ENCODE measurements around the gene CHSY1.

DNA sequence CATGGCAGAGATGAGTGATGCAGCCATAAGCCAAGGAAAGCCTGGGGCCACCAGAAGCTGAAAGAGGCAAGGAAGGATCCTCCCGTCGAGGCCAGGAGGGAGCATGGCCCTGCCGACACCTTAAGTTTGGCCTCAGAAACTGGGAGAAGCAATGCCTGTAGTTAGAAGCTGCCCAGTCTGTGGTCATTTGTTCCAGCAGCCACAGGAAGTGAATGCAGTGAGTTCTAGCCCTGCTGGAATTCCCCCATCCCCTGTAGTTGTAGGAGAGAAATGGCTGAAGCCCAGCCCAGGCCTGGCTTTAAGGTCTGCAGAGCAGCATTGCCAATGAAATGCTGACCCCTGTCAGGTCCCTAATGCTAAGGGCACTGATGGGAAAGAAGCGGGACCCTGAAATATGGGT lies 12.2 kb upstream of the CHSY1 start:
- TF ChIP-seq, protein P1, sequence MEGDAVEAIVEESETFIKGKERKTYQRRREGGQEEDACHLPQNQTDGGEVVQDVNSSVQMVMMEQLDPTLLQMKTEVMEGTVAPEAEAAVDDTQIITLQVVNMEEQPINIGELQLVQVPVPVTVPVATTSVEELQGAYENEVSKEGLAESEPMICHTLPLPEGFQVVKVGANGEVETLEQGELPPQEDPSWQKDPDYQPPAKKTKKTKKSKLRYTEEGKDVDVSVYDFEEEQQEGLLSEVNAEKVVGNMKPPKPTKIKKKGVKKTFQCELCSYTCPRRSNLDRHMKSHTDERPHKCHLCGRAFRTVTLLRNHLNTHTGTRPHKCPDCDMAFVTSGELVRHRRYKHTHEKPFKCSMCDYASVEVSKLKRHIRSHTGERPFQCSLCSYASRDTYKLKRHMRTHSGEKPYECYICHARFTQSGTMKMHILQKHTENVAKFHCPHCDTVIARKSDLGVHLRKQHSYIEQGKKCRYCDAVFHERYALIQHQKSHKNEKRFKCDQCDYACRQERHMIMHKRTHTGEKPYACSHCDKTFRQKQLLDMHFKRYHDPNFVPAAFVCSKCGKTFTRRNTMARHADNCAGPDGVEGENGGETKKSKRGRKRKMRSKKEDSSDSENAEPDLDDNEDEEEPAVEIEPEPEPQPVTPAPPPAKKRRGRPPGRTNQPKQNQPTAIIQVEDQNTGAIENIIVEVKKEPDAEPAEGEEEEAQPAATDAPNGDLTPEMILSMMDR (IDR thresholded peaks at IDR 0.05), result no peak
- TF ChIP-seq POLR2AphosphoS5 (IDR thresholded peaks at IDR 0.05), result no peak
- no peak for TF ChIP-seq POLR2A (IDR thresholded peaks at IDR 0.05)
- TF ChIP-seq EP300 (IDR thresholded peaks at IDR 0.05), result no peak
